ENCODE measurements around the gene OPRL1.
A peak's percentile ranks its signal among the peaks of the same experiment; 100 is the strongest.
"Not testable (repeated sequence)": the region's sequence is repeated elsewhere in the genome, so short reads cannot be mapped to it uniquely, and the experiment has no call there.

The OPRL1 gene

GRCh38 chr20:64117432-64117777 lies 37.5 kb downstream of the OPRL1 start:
- not testable (repeated sequence) for DNase-seq (ENCODE audit: low spot score)

DNA sequence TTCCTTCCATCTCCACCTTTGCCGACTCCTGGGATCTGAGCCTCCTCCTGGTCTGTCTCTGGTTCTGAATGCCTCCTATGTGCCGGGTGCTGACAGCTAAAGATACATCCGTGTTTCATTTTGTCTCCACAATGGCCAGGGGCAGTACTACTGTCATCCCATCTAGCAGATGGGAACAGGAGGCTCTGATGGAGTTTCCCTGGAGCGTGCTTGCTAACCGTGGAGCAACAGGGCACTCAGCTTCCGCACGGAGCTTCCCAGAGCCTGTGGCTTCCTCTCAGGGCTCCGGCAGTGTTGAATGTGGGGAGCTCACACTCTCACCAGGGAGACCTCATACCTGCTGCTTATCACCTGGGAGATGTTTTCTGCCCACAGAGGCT lies 39.4 kb downstream of the OPRL1 start:
- no peak for DNase-seq (ENCODE audit: low spot score)

GRCh38 chr20:64119681-64120341 lies 39.9 kb downstream of the OPRL1 start:
- DNase-seq (ENCODE audit: low spot score): no peak

- DNase-seq (ENCODE audit: low spot score): no peak
Observed at GRCh38 chr20:64121586-64121985, 41.7 kb downstream of the OPRL1 start.

- DNase-seq (ENCODE audit: low spot score): not testable (repeated sequence)
Observed at GRCh38 chr20:64122927-64123326, 43.0 kb downstream of the OPRL1 start.

GRCh38 chr20:64123517-64123916 lies 43.6 kb downstream of the OPRL1 start:
- not testable (repeated sequence) for DNase-seq (ENCODE audit: low spot score)

DNA sequence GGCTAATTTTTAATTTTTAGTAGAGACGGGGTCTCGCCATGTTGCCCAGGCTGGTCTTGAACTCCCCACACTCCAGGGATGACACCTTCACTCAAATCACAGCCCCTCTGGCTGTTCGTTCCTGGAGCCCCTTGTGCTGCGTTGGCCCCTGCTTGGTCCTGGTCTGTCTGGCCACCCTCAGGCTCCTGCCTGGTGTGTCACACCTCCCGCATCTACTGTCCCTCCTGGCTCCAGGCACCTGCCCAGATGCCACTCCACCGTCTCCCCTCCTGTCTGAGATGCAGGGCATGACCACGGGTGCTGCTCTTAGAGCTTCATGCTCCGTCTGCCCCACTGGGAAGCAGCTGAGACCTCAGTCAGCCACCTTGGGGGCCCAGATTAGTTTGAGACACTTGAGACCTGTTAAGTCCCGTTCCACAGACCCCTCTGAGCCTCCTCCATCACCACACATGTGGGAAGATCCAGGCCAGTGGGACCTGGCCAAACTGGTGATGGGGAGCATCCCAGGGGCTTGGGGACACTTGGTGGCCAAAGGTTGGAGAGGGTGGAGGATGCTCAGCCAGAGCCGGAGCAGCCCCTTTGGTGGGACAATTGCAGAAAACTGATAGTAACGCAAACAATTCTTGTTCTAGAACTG lies 49.4 kb downstream of the OPRL1 start:
- DNase-seq (ENCODE audit: low spot score): no peak

- no peak for DNase-seq (ENCODE audit: low spot score)
Observed at GRCh38 chr20:64130271-64130670, 50.4 kb downstream of the OPRL1 start.

- no peak for DNase-seq (ENCODE audit: low spot score)
Observed at GRCh38 chr20:64130876-64131275, 51.0 kb downstream of the OPRL1 start.

GRCh38 chr20:64131406-64131805 lies 51.5 kb downstream of the OPRL1 start:
- peak; percentile 53 for DNase-seq (ENCODE audit: low spot score)

DNA sequence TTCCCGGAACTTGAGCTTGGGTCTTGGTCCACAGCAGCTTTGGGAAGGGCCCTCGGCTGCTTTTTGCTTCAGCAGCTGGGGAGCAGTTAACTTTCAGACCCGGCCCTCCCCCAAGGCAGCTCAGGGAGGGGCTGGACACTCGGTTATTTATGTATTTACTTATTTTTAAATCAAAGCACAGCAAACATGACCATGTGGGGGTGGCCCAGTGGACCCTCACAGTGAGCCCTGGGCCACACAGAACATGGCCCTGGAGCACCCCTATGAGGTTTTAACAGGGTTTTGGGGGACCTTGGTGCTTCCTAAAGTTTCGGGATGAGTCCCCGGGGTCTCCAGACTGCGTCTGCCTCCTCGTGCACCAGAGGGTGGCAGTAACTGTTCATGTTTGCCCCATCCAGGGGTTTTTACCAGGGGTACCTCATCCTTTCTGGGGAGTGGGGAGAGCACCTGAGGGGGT lies 54.1 kb downstream of the OPRL1 start:
- DNase-seq (ENCODE audit: low spot score): no peak

DNA sequence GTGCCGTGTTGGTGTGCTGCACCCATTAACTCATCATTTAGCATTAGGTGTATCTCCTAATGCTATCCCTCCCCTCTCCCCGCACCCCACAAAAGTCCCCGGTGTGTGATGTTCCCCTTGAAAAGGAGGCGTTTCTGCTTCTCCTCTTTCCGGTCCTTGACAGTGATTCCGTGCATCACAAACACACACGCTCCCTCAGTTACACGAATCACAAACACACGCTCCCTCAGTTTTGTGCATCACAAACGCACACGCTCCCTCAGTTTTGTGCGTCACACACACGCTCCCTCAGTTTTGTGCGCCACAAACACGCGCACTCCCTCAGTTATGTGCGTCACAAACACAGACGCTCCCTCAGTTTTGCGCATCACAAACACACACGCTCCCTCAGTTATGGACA lies 54.9 kb downstream of the OPRL1 start:
- DNase-seq (ENCODE audit: low spot score): not testable (repeated sequence)

- DNase-seq (ENCODE audit: low spot score): no peak
Observed at GRCh38 chr20:64136004-64136710, 56.3 kb downstream of the OPRL1 start.

GRCh38 chr20:64137598-64138031 lies 57.7 kb downstream of the OPRL1 start:
- no peak for DNase-seq (ENCODE audit: low spot score)

- DNase-seq (ENCODE audit: low spot score): no peak
Observed at GRCh38 chr20:64138276-64138815, 58.5 kb downstream of the OPRL1 start.

GRCh38 chr20:64139199-64140060 lies 59.5 kb downstream of the OPRL1 start:
- no peak for DNase-seq (ENCODE audit: low spot score)

- no peak for DNase-seq (ENCODE audit: low spot score)
Observed at GRCh38 chr20:64140061-64140931, 60.4 kb downstream of the OPRL1 start.

DNA sequence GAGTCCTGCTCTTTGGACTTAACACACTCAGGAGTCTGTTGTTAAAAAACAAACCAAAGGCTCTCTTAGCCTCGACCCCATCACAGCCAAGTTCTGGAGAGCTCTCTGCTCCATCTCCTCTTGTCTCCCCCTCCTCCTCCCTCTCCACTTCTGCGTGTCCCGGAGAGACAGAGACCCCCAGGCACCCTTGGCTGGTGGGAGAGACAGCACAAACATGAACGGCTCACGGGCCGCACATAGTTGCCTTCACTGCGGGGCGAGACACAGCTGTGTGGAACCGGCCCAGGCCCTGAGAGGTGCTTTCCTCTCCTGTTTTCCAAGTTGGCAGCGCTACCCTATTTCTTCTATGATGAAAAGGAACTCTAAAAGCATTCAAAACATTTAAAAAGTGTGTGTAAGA lies 61.1 kb downstream of the OPRL1 start:
- no peak for DNase-seq (ENCODE audit: low spot score)

GRCh38 chr20:64142590-64142989 lies 62.7 kb downstream of the OPRL1 start:
- DNase-seq (ENCODE audit: low spot score): no peak

- DNase-seq (ENCODE audit: low spot score): no peak
Observed at GRCh38 chr20:64143018-64143801, 63.3 kb downstream of the OPRL1 start.
